K562 (cell line): ENCODE results near the gene STUB1. TPM values are rescaled to one million over a fixed set of nuclear protein-coding genes. Genes with fewer than 3 reads are reported as not detected.

Experiments
- ATAC-seq: fragments of 200-7000 bp; cut with Tn5 transposase; 3 replicates; pipeline ENCODE4 v1.9.1; 2020; ENCODE audit warnings: moderate library complexity
- BruUV-seq: library from RNA; stranded (reverse); fragments of 400-500 nt; replicated peaks from 2 replicates; lab custom pipeline; 2021; lab: Mats Ljungman, UMichigan
- CTCF ChIA-PET: fragments of 300-600 bp; formaldehyde crosslinking; extraction: SDS; loops from one replicate; lab custom pipeline; 2021; ENCODE audit warnings: low intra/inter-chr PET ratio; lab: Yijun Ruan, JAX
- POLR2A ChIA-PET: fragments of 300-600, 350-650 bp; sonication (Branson Sonifier 250); formaldehyde crosslinking; extraction: SDS; loops from one replicate; lab custom pipeline; 2021; ENCODE audit warnings: antibody characterized with exemption, inconsistent platforms; lab: Yijun Ruan, JAX
- DNase-seq, 4 experiments: peaks; one replicate each; pipeline versions ENCODE4 v3.0.0 to v3.0.0-alpha.2; 2011 to 2018; ENCODE audit warnings: low spot score in 3 of 4, mixed read lengths in 3 of 4; ENCODE audit errors: extremely low read depth in 1 of 4
- FAIRE-seq: peaks from 2 replicates; lab custom pipeline; 2011; peaks lifted over from hg19 to GRCh38; lab: Jason Lieb, UNC
- H2AFZ ChIP-seq: 2 replicates; pipeline ENCODE4 v1.6.0; 2011; ENCODE audit warnings: low read depth, low read length, control low read depth, inconsistent platforms
- H3K27ac ChIP-seq: fragments of 200-600 bp; 3 replicates; pipeline ENCODE4 v1.8.0; 2011; ENCODE audit warnings: low read depth, mild to moderate bottlenecking, control low read depth, inconsistent platforms, low read length, moderate library complexity, mixed read lengths; ENCODE audit errors: extremely low read depth
- H3K27me3 ChIP-seq, 2 experiments: fragments of 300-600 bp in 1 of 2; 2 replicates in 1 of 2; 3 replicates in 1 of 2; pipeline versions ENCODE4 v1.6.0 to v1.8.0; 2011; ENCODE audit warnings: inconsistent platforms in 2 of 2, low read length in 2 of 2, mild to moderate bottlenecking in 1 of 2, mixed read lengths in 1 of 2, moderate library complexity in 1 of 2; ENCODE audit not compliant: control insufficient read depth in 2 of 2, insufficient read depth in 2 of 2
- H3K36me3 ChIP-seq: fragments of 300-600 bp; 3 replicates; pipeline ENCODE4 v1.8.0; 2011; ENCODE audit warnings: mild to moderate bottlenecking, low read length, inconsistent platforms; ENCODE audit not compliant: control insufficient read depth, insufficient read depth
- H3K4me1 ChIP-seq, 2 experiments: fragments of 200-600 bp in 1 of 2; replicated peaks in 1 of 2; 2 replicates in 1 of 2; 3 replicates in 1 of 2; pipeline versions ENCODE4 v1.5.1 to v1.8.0; 2011; ENCODE audit warnings: inconsistent platforms in 2 of 2, low read length in 2 of 2, mild to moderate bottlenecking in 1 of 2, mixed read lengths in 1 of 2, moderate library complexity in 1 of 2; ENCODE audit not compliant: control insufficient read depth in 2 of 2, insufficient read depth in 2 of 2
- H3K4me2 ChIP-seq: 2 replicates; pipeline ENCODE4 v1.6.1; 2011; ENCODE audit warnings: low read length, control low read depth, inconsistent platforms, mixed read lengths; ENCODE audit not compliant: insufficient read depth
- H3K4me3 ChIP-seq: fragments of 200-600 bp; sonication (generic), shearing (Covaris generic); 2 replicates; pipeline ENCODE4 v1.5.1; 2016; ENCODE audit warnings: control low read depth, inconsistent platforms
- H3K79me2 ChIP-seq: fragments of 200-600 bp; 3 replicates; pipeline ENCODE4 v1.8.0; 2011; ENCODE audit warnings: low read length, inconsistent platforms; ENCODE audit not compliant: control insufficient read depth, insufficient read depth
- H3K9ac ChIP-seq, 2 experiments: 2 replicates each; pipeline versions ENCODE4 v1.6.0 to v1.6.1; 2011; ENCODE audit warnings: low read depth in 2 of 2, low read length in 2 of 2, control low read depth in 1 of 2, inconsistent platforms in 1 of 2, mild to moderate bottlenecking in 1 of 2, mixed read lengths in 1 of 2; ENCODE audit not compliant: insufficient read depth in 1 of 2
- H3K9me1 ChIP-seq: one replicate; pipeline ENCODE4 v1.6.0; 2011; ENCODE audit warnings: inconsistent platforms, mild to moderate bottlenecking, low read length, moderate library complexity; ENCODE audit not compliant: control insufficient read depth, insufficient read depth
- H3K9me3 ChIP-seq: replicated peaks from 2 replicates; pipeline ENCODE4 v1.5.1; 2011; ENCODE audit warnings: low read depth, low read length, inconsistent platforms; ENCODE audit not compliant: control insufficient read depth, insufficient read depth
- H4K20me1 ChIP-seq: replicated peaks from 2 replicates; pipeline ENCODE4 v1.6.1; 2011; ENCODE audit warnings: low read length, inconsistent platforms, mixed read lengths; ENCODE audit not compliant: control insufficient read depth, insufficient read depth
- CCNT2 ChIP-seq: IDR thresholded peaks from 2 replicates; pipeline ENCODE4 v1.6.1; 2011; ENCODE audit warnings: borderline replicate concordance, low read depth, mild to moderate bottlenecking, moderate library complexity, mixed read lengths, low read length; ENCODE audit not compliant: insufficient read length; ENCODE audit errors: extremely low read depth
- POLR2A ChIP-seq: fragments of 450-650 bp; conservative IDR thresholded peaks from 2 replicates; pipeline ENCODE4 v1.6.1; 2016
- POLR2G ChIP-seq: fragments of 200-400 bp; formaldehyde crosslinking; IDR thresholded peaks from 2 replicates; pipeline ENCODE4 v1.6.1; 2017; ENCODE audit warnings: low read depth, mild to moderate bottlenecking, antibody characterized with exemption, low read length, moderate library complexity
- TAF15 ChIP-seq: fragments of 200-400 bp; formaldehyde crosslinking; IDR thresholded peaks from 2 replicates; pipeline ENCODE4 v1.6.1; 2017; ENCODE audit warnings: mild to moderate bottlenecking, low read depth, low read length, moderate library complexity
- TAF7 ChIP-seq: fragments of 450-650 bp; IDR thresholded peaks from 2 replicates; pipeline ENCODE4 v1.6.1; 2016; ENCODE audit warnings: missing genetic modification characterization, missing compliant biosample characterization
- ZBED1 ChIP-seq: IDR thresholded peaks from 2 replicates; pipeline ENCODE4 v1.6.1; 2014
- WGBS: fragments of 100-300 bp; shearing (Covaris generic); methylation state at CpG from one replicate; pipeline ENCODE4 v1.1.6; 2016; ENCODE audit warnings: low coverage, mixed read lengths; ENCODE audit not compliant: insufficient coverage; ENCODE audit errors: missing lambda C conversion rate; 5-methylcytosine and 5-hydroxymethylcytosine counted together
- in situ Hi-C: fragments of 300-500 bp; cut with MboI; formaldehyde crosslinking; loops from 4 replicates; pipeline ENCODE4 v1.15.0; 2018; ENCODE audit warnings: inconsistent platforms, mixed read lengths
- intact Hi-C: fragments of 100-400 bp; cut with micrococcal nuclease; formaldehyde crosslinking; loops from 2 replicates; pipeline ENCODE4 v1.14.2; 2022
- polyA plus RNA-seq, 8 experiments: library from polyadenylated mRNA; depleted of rRNA in 4 of 8; stranded (reverse) in 5 of 8; unstranded in 3 of 8; fragments of >200 nt; fragmentation: Nextera tagmentation in 2 of 8; fragmentation: Illumina TruSeq in 1 of 8; extraction: Ambion mirVana in 2 of 8; extraction: Trizol in 1 of 8; gene quantifications; 2 replicates each; pipeline versions ENCODE4 v1.2.1 to v1.2.3, GENCODE V29; 2011 to 2014; ENCODE audit warnings: inconsistent platforms in 1 of 8, missing spikeins in 1 of 8
- total RNA-seq, 7 experiments: library from RNA; depleted of rRNA in 6 of 7; stranded (reverse); fragments of >200 nt in 6 of 7; fragmentation: Illumina TruSeq in 2 of 7; extraction: Trizol in 2 of 7; gene quantifications; 2 replicates each; pipeline versions ENCODE4 v1.2.1 to v1.2.3, GENCODE V29; 2011 to 2021; ENCODE audit warnings: low replicate concordance in 1 of 7
- TF ChIP-seq, protein P1 (sequence below), 2 experiments: fragments of 150-350 bp in 1 of 2; IDR thresholded peaks; 2 replicates each; pipeline ENCODE4 v1.6.1; 2012 to 2016; ENCODE audit warnings: low read depth in 2 of 2, low read length in 2 of 2, mild to moderate bottlenecking in 1 of 2, moderate library complexity in 1 of 2
- TF ChIP-seq, protein P2 (sequence below): fragments of 450-650 bp; formaldehyde crosslinking; IDR thresholded peaks from 2 replicates; pipeline ENCODE4 v1.4.0; 2020; ENCODE audit warnings: mild to moderate bottlenecking

Gene STUB1
- total and polyA plus RNA-seq, 9 of the 15 experiments (the other 6 are each of a cell fraction or from before 2014, with no cell fraction given): 10.6 to 251 (median 152) TPM

- ChIA-PET CTCF (no interaction called here), POLR2A (interaction anchor here (0.5 to 4.5 kb wide), 6 partner anchors 10 to 47 kb away, joined by 3 to 25 read pairs (median 4); partner anchors contain the start of genes CIAO3 and METRN)
- Histone ChIP-seq H3K4me1 (peaks cover 15 to 97% of the 10 kb centered on the region in 2 experiments), H3K36me3 (peaks cover 27% of the 10 kb centered on the region; the same call in 1 of the 3 replicates), H3K9ac (peak overlapping the region in 1 of 2 experiments; percentile 84; a peak in 1 of 4 replicates), H3K9me3 (no peaks in the 10 kb centered on the region), H3K9me1 (no peaks in the 10 kb centered on the region), H3K79me2 (peaks cover 51% of the 10 kb centered on the region), H3K4me3 (no peak overlapping the region), H3K4me2 (no peak overlapping the region), H4K20me1 (no peaks in the 10 kb centered on the region; the same call in 1 of the 2 replicates), H3K27ac (no peak overlapping the region), H2AFZ (no peak overlapping the region), H3K27me3 (no peaks in the 10 kb centered on the region)
- FAIRE-seq (no peak), ATAC-seq (no peak), DNase-seq (no peak)
- no TSS peak for BruUV-seq
- in situ Hi-C loops (no loop called here), intact Hi-C loops (no loop called here)
- 88% methylated on average over 18 of the region's 23 CpGs for WGBS
- TF ChIP-seq POLR2G (peak; percentile 49), TAF7 (tag) (no peak), TAF15 (0 out of 2 replicates have a peak, but pooled peaks have one; percentile 21), CCNT2 (peak; percentile 25), POLR2A (peak; percentile 11; the same call in 1 of the 2 replicates), ZBED1 (no peak)
- TF ChIP-seq, protein P1, sequence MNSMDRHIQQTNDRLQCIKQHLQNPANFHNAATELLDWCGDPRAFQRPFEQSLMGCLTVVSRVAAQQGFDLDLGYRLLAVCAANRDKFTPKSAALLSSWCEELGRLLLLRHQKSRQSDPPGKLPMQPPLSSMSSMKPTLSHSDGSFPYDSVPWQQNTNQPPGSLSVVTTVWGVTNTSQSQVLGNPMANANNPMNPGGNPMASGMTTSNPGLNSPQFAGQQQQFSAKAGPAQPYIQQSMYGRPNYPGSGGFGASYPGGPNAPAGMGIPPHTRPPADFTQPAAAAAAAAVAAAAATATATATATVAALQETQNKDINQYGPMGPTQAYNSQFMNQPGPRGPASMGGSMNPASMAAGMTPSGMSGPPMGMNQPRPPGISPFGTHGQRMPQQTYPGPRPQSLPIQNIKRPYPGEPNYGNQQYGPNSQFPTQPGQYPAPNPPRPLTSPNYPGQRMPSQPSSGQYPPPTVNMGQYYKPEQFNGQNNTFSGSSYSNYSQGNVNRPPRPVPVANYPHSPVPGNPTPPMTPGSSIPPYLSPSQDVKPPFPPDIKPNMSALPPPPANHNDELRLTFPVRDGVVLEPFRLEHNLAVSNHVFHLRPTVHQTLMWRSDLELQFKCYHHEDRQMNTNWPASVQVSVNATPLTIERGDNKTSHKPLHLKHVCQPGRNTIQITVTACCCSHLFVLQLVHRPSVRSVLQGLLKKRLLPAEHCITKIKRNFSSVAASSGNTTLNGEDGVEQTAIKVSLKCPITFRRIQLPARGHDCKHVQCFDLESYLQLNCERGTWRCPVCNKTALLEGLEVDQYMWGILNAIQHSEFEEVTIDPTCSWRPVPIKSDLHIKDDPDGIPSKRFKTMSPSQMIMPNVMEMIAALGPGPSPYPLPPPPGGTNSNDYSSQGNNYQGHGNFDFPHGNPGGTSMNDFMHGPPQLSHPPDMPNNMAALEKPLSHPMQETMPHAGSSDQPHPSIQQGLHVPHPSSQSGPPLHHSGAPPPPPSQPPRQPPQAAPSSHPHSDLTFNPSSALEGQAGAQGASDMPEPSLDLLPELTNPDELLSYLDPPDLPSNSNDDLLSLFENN (IDR thresholded peaks at IDR 0.05; ENCODE audit: low read depth in 2 of 2, low read length in 2 of 2): no peak
- TF ChIP-seq, protein P2, sequence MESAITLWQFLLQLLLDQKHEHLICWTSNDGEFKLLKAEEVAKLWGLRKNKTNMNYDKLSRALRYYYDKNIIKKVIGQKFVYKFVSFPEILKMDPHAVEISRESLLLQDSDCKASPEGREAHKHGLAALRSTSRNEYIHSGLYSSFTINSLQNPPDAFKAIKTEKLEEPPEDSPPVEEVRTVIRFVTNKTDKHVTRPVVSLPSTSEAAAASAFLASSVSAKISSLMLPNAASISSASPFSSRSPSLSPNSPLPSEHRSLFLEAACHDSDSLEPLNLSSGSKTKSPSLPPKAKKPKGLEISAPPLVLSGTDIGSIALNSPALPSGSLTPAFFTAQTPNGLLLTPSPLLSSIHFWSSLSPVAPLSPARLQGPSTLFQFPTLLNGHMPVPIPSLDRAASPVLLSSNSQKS: no peak
Measured at GRCh38 chr16:725463-726187, 45.4 kb downstream of the STUB1 start.
